IPS-15b (cell line): ENCODE results near the gene MMP24OS.
A peak's percentile ranks its signal among the peaks of the same experiment; 100 is the strongest.

Experiments used
- H3K27me3 ChIP-seq: one replicate; pipeline ENCODE4 v1.6.1; 2013; ENCODE audit warnings: low read length; ENCODE audit not compliant: control insufficient read depth, insufficient read depth
- H3K36me3 ChIP-seq: one replicate; pipeline ENCODE4 v1.6.1; 2013; ENCODE audit warnings: low read length; ENCODE audit not compliant: control insufficient read depth, insufficient read depth
- H3K4me1 ChIP-seq: one replicate; pipeline ENCODE4 v1.6.1; 2013; ENCODE audit warnings: mild to moderate bottlenecking, low read length; ENCODE audit not compliant: control insufficient read depth, insufficient read depth
- H3K4me3 ChIP-seq: one replicate; pipeline ENCODE4 v1.5.1; 2013; ENCODE audit warnings: low read depth, low read length
- H3K9ac ChIP-seq: one replicate; pipeline ENCODE4 v1.6.1; 2013; ENCODE audit warnings: low read depth, mild to moderate bottlenecking, low read length
- H3K9me3 ChIP-seq: one replicate; pipeline ENCODE4 v1.6.1; 2013; ENCODE audit warnings: mild to moderate bottlenecking, low read length; ENCODE audit not compliant: control insufficient read depth, insufficient read depth

Gene MMP24OS

DNA sequence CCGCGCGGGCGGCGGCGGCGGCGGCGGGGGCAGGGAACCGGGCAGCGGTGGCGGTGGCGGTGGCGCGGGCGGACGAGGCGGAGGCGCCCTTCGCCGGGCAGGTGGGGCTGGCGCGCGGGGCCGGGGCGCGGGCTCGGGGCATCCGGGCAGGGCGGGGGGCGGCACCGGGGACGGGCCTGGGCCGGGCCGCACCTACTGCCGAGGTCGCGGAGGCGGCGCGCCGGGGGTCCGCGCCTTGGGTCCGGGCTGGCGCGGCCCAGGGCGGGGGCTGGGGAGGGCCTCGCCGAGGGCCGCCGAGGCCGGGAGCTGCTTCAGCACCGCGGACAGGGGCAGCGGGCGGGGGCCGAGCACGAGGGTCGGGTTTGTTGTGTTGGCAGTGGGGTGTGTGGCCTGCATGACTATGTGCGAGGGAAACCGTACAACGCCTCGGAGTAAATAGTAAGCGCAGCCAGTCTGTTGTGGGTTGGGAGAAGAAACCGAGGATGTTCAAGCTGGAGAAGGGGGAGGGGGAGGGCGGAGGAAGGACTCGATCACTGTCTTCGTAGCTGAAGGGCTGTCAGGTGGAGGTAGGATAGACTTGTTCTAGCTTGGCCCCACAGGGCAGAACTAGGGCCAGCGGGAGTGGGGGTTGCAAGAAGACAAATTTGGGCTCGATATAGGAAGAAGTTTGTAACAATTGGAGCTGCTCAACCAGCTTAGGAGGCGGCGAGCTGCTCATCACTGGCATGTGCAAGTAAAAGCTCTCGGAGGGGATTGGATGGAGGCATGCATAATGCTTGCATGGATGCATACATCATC is 50.8 kb downstream of the MMP24OS start:
- H3K36me3 ChIP-seq: no peaks in the 10 kb centered on the region
- H3K9me3 ChIP-seq: peaks cover 5% of the 10 kb centered on the region
- no peak overlapping the region for H3K9ac ChIP-seq
- peak overlapping the region; percentile 72 for H3K4me3 ChIP-seq
- H3K4me1 ChIP-seq: peaks cover 16% of the 10 kb centered on the region
- no peaks in the 10 kb centered on the region for H3K27me3 ChIP-seq
